Mammary epithelial cell (primary cell): Measurements from ENCODE around the gene CCDC167.

Experiments used
- CTCF ChIP-seq, 2 donors: IDR thresholded peaks in 1 of 2; conservative IDR thresholded peaks in 1 of 2; 2 replicates each; pipeline ENCODE4 v1.5.1; 2011 to 2012; ENCODE audit warnings: inconsistent platforms in 2 of 2, low read length in 2 of 2, mild to moderate bottlenecking in 2 of 2, control low read depth in 1 of 2, low read depth in 1 of 2; ENCODE audit not compliant: insufficient read depth in 1 of 2; ENCODE audit errors: extremely low read depth in 1 of 2
- EZH2 ChIP-seq: IDR thresholded peaks from 2 replicates; pipeline ENCODE4 v1.6.1; 2012; ENCODE audit warnings: low read length, inconsistent platforms, borderline replicate concordance

- TF ChIP-seq CTCF (conservative IDR thresholded peaks at IDR 0.05 in 1 of 2, IDR thresholded peaks at IDR 0.05 in 1 of 2; ENCODE audit: extremely low read depth in 1 of 2, insufficient read depth in 1 of 2, low read depth in 1 of 2, low read length in 2 of 2) (no peak), EZH2 (no peak)
Observed at GRCh38 chr6:37435373-37435772, 64.3 kb downstream of the CCDC167 start.
